22Rv1 (cell line): Measurements from ENCODE around the gene PNLIPRP2.

Experiments used
- H3K27ac ChIP-seq: fragments of 450-650 bp; 2 replicates; pipeline ENCODE4 v1.5.1; 2017
- CTCF ChIP-seq: fragments of 450-650 bp; IDR thresholded peaks from 2 replicates; pipeline ENCODE4 v1.5.1; 2017; ENCODE audit warnings: mild to moderate bottlenecking
- ZFX ChIP-seq: fragments of 450-650 bp; IDR thresholded peaks from 2 replicates; pipeline ENCODE4 v1.6.1; 2017; ENCODE audit warnings: antibody characterized with exemption, borderline replicate concordance

Gene PNLIPRP2

GRCh38 chr10:116683166-116683565 is 62.4 kb downstream of the PNLIPRP2 start:
- no peak overlapping the region for H3K27ac ChIP-seq
- TF ChIP-seq CTCF (no peak), ZFX (no peak)

GRCh38 chr10:116683821-116684220 is 63.1 kb downstream of the PNLIPRP2 start:
- no peak for TF ChIP-seq ZFX
- TF ChIP-seq CTCF = no peak
- no peak overlapping the region for H3K27ac ChIP-seq

- TF ChIP-seq CTCF (no peak), ZFX (no peak)
These were observed 64.0 kb downstream of the PNLIPRP2 start for GRCh38 chr10:116684781-116685180.

GRCh38 chr10:116685807-116686206 is 65.1 kb downstream of the PNLIPRP2 start:
- H3K27ac ChIP-seq = no peak overlapping the region
- TF ChIP-seq CTCF (no peak), ZFX (no peak)

More at GRCh38 chr10:116684781-116685180, 64.0 kb downstream of the PNLIPRP2 start:
- H3K27ac ChIP-seq = no peak overlapping the region

GRCh38 chr10:116686632-116687031 is 65.9 kb downstream of the PNLIPRP2 start:
- no peak overlapping the region for H3K27ac ChIP-seq
- no peak for TF ChIP-seq ZFX
- no peak for TF ChIP-seq CTCF

- TF ChIP-seq CTCF = no peak
- TF ChIP-seq ZFX = no peak
- H3K27ac ChIP-seq = no peak overlapping the region
These were observed 66.9 kb downstream of the PNLIPRP2 start for GRCh38 chr10:116687633-116688032.

- H3K27ac ChIP-seq = no peak overlapping the region
- TF ChIP-seq ZFX (no peak), CTCF (no peak)
These were observed 67.5 kb downstream of the PNLIPRP2 start for GRCh38 chr10:116688241-116688711.
